Mucosa of descending colon (tissue), 3 donors: ENCODE results near the gene LRRTM4. TPM values are rescaled to one million over a fixed set of nuclear protein-coding genes. Genes with fewer than 3 reads are reported as not detected.

Experiments used
- ATAC-seq: fragments of 200-7000 bp; cut with Tn5 transposase; one replicate; pipeline ENCODE4 v1.9.1; 2020; ENCODE audit warnings: mild to moderate bottlenecking, moderate library complexity
- DNase-seq, 3 donors: peaks; one replicate each; pipeline ENCODE4 v3.0.0-alpha.2; 2020
- H3K36me3 ChIP-seq: fragments of 200-600 bp; one replicate; pipeline ENCODE4 v1.8.0; 2021; ENCODE audit warnings: low read depth, mild to moderate bottlenecking
- H3K4me1 ChIP-seq: fragments of 200-600 bp; one replicate; pipeline ENCODE4 v1.8.0; 2021; ENCODE audit warnings: low read depth, mild to moderate bottlenecking
- H3K4me3 ChIP-seq: fragments of 200-600 bp; one replicate; pipeline ENCODE4 v1.8.0; 2021; ENCODE audit warnings: mild to moderate bottlenecking
- H3K9me3 ChIP-seq: fragments of 200-600 bp; one replicate; pipeline ENCODE4 v1.8.0; 2021; ENCODE audit warnings: mild to moderate bottlenecking
- CTCF ChIP-seq: fragments of 200-600 bp; IDR thresholded peaks from one replicate; pipeline ENCODE4 v1.8.0; 2022; ENCODE audit warnings: antibody characterized with exemption, mild to moderate bottlenecking
- intact Hi-C, 2 donors: fragments of 100-400 bp; cut with DNase I in 1 of 2; cut with micrococcal nuclease in 1 of 2; formaldehyde crosslinking; loops; one replicate each; pipeline versions ENCODE4 v1.11.0 to v1.11.1; 2022; cut with DNase I, micrococcal nuclease
- total RNA-seq, 3 donors: library from RNA; stranded (reverse); fragmentation: NEBNext Ultra II Directional in 2 of 3; extraction: Animal tissue kit (Norgen Biotek cat#: 25700) in 2 of 3; gene quantifications; one replicate each; pipeline versions ENCODE4 v1.2.1 to v1.2.4, GENCODE V29; 2021 to 2023
- donor health status: DM: no; HTN: no; CAD: no; lungs with moderate emphysema.
- donor health status: DM: no; HTN: no; CAD: no.
- donor health status: DM: no; HTN: yes; CAD: no.

The LRRTM4 gene
- total RNA-seq, 3 donors from 2014 or later = 0.41 to 1.4 TPM; not detected in 1

GRCh38 chr2:76997296-76997695, 524.9 kb downstream of the LRRTM4 start:
- intact Hi-C loops = no loop called here
- Histone ChIP-seq H3K4me3 (no peak overlapping the region), H3K4me1 (no peaks in the 10 kb centered on the region), H3K36me3 (no peaks in the 10 kb centered on the region), H3K9me3 (no peaks in the 10 kb centered on the region)
- no peak for DNase-seq
- ATAC-seq = no peak
- no peak for TF ChIP-seq CTCF

GRCh38 chr2:76985387-76986136, 536.6 kb downstream of the LRRTM4 start:
- ATAC-seq = no peak
- H3K4me3 ChIP-seq = no peak overlapping the region
- intact Hi-C loops = no loop called here
- H3K36me3 ChIP-seq = no peaks in the 10 kb centered on the region
- no peak for TF ChIP-seq CTCF
- H3K4me1 ChIP-seq = no peaks in the 10 kb centered on the region
- no peaks in the 10 kb centered on the region for H3K9me3 ChIP-seq
- no peak for DNase-seq

GRCh38 chr2:76984359-76984758, 537.8 kb downstream of the LRRTM4 start:
- intact Hi-C loops = no loop called here
- no peaks in the 10 kb centered on the region for H3K4me1 ChIP-seq
- no peaks in the 10 kb centered on the region for H3K9me3 ChIP-seq
- no peak overlapping the region for H3K4me3 ChIP-seq
- no peak for ATAC-seq
- no peak for DNase-seq
- no peak for TF ChIP-seq CTCF
- H3K36me3 ChIP-seq = no peaks in the 10 kb centered on the region

- intact Hi-C loops = no loop called here
- Histone ChIP-seq H3K4me3 (no peak overlapping the region), H3K4me1 (no peaks in the 10 kb centered on the region), H3K9me3 (no peaks in the 10 kb centered on the region), H3K36me3 (no peaks in the 10 kb centered on the region)
- DNase-seq = no peak
- no peak for TF ChIP-seq CTCF
- ATAC-seq = no peak
Measured at GRCh38 chr2:76980067-76980787, 541.9 kb downstream of the LRRTM4 start.

GRCh38 chr2:76977846-76978727, 544.1 kb downstream of the LRRTM4 start:
- Histone ChIP-seq H3K4me1 (no peaks in the 10 kb centered on the region), H3K4me3 (no peak overlapping the region), H3K36me3 (no peaks in the 10 kb centered on the region), H3K9me3 (no peaks in the 10 kb centered on the region)
- ATAC-seq (no peak), DNase-seq (no peak)
- TF ChIP-seq CTCF = no peak
- intact Hi-C loops = no loop called here
